ENCODE results near the gene WNK1. TPM values are rescaled to one million over a fixed set of nuclear protein-coding genes. Genes with fewer than 3 reads are reported as not detected.

WNK1 gene
- total RNA-seq, 1 donor from 2014 or later, result 366 TPM

GRCh38 chr12:789852-790563, 37.6 kb downstream of the WNK1 start:
- Histone ChIP-seq H3K36me3 (no peaks in the 10 kb centered on the region), H3K9me3 (no peaks in the 10 kb centered on the region), H3K27me3 (no peaks in the 10 kb centered on the region), H3K4me3 (no peak overlapping the region), H3K4me1 (peaks cover 74% of the 10 kb centered on the region), H3K27ac (no peak overlapping the region)
- intact Hi-C loops (cut with DNase I), result no loop called here
- TF ChIP-seq POLR2AphosphoS5 (IDR thresholded peaks at IDR 0.05; ENCODE audit: insufficient read depth in 1 of 2, low read depth in 1 of 2) (no peak), CTCF (IDR thresholded peaks at IDR 0.05) (no peak)
- DNase-seq (ENCODE audit: extremely low spot score in 2 of 2), result no peak

GRCh38 chr12:790608-791007, 38.2 kb downstream of the WNK1 start:
- H3K36me3 ChIP-seq, result no peaks in the 10 kb centered on the region
- no peaks in the 10 kb centered on the region for H3K27me3 ChIP-seq
- H3K4me3 ChIP-seq, result no peak overlapping the region
- H3K9me3 ChIP-seq, result no peaks in the 10 kb centered on the region
- H3K4me1 ChIP-seq, result peaks cover 78% of the 10 kb centered on the region
- no peak overlapping the region for H3K27ac ChIP-seq
- no peak for TF ChIP-seq CTCF (IDR thresholded peaks at IDR 0.05)
- no peak for TF ChIP-seq POLR2A (IDR thresholded peaks at IDR 0.05)
- intact Hi-C loops (cut with DNase I), result no loop called here
- no peak for DNase-seq (ENCODE audit: extremely low spot score in 2 of 2)

GRCh38 chr12:793037-793436, 40.7 kb downstream of the WNK1 start:
- H3K36me3 ChIP-seq, result no peaks in the 10 kb centered on the region
- peaks cover 70% of the 10 kb centered on the region for H3K4me1 ChIP-seq
- TF ChIP-seq POLR2AphosphoS5 (IDR thresholded peaks at IDR 0.05; ENCODE audit: insufficient read depth in 1 of 2, low read depth in 1 of 2), result no peak
- TF ChIP-seq CTCF (IDR thresholded peaks at IDR 0.05), result no peak
- no peak for TF ChIP-seq POLR2A (IDR thresholded peaks at IDR 0.05)

GRCh38 chr12:793711-794110, 41.3 kb downstream of the WNK1 start:
- no peak for DNase-seq (ENCODE audit: extremely low spot score in 2 of 2)
- H3K4me3 ChIP-seq, result no peak overlapping the region
- no peak overlapping the region for H3K27ac ChIP-seq
- no peaks in the 10 kb centered on the region for H3K27me3 ChIP-seq
- no peaks in the 10 kb centered on the region for H3K9me3 ChIP-seq
- peaks cover 64% of the 10 kb centered on the region for H3K4me1 ChIP-seq
- TF ChIP-seq CTCF (IDR thresholded peaks at IDR 0.05) (no peak), POLR2A (IDR thresholded peaks at IDR 0.05) (no peak), POLR2AphosphoS5 (IDR thresholded peaks at IDR 0.05; ENCODE audit: insufficient read depth in 1 of 2, low read depth in 1 of 2) (no peak)
- intact Hi-C loops (cut with DNase I), result no loop called here
- no peaks in the 10 kb centered on the region for H3K36me3 ChIP-seq

More at GRCh38 chr12:793037-793436, 40.7 kb downstream of the WNK1 start:
- Histone ChIP-seq H3K27me3 (no peaks in the 10 kb centered on the region), H3K9me3 (no peaks in the 10 kb centered on the region), H3K4me3 (no peak overlapping the region), H3K27ac (no peak overlapping the region)
- DNase-seq (ENCODE audit: extremely low spot score in 2 of 2), result no peak
- intact Hi-C loops (cut with DNase I), result no loop called here

GRCh38 chr12:795305-795704, 42.9 kb downstream of the WNK1 start:
- TF ChIP-seq CTCF (IDR thresholded peaks at IDR 0.05) (no peak), POLR2A (IDR thresholded peaks at IDR 0.05) (no peak), POLR2AphosphoS5 (IDR thresholded peaks at IDR 0.05; ENCODE audit: insufficient read depth in 1 of 2, low read depth in 1 of 2) (no peak)
- Histone ChIP-seq H3K4me1 (peaks cover 48% of the 10 kb centered on the region), H3K4me3 (no peak overlapping the region), H3K27me3 (no peaks in the 10 kb centered on the region), H3K9me3 (no peaks in the 10 kb centered on the region), H3K27ac (no peak overlapping the region), H3K36me3 (no peaks in the 10 kb centered on the region)
- intact Hi-C loops (cut with DNase I), result no loop called here
- DNase-seq (ENCODE audit: extremely low spot score in 2 of 2), result no peak

Measured in vagina (tissue), 2 donors.